Stimulated activated CD4-positive, alpha-beta T cell treated with anti-CD3 and anti-CD28 coated beads, Interleukin-12 subunit alpha, Interleukin-12 subunit beta, amount 100 ng/mL, for 24 hours (primary cell): ENCODE measurements around the gene BICRA.
"Not testable (repeated sequence)": the region's sequence is repeated elsewhere in the genome, so short reads cannot be mapped to it uniquely, and the experiment has no call there.

Experiments used
- DNase-seq, 2 experiments: peaks; one replicate each; pipeline ENCODE4 v3.0.0-alpha.2; 2020; ENCODE audit warnings: low read depth in 2 of 2

The BICRA gene

GRCh38 chr19:47663435-47663910 is 54.5 kb downstream of the BICRA start:
- DNase-seq: no peak

DNA sequence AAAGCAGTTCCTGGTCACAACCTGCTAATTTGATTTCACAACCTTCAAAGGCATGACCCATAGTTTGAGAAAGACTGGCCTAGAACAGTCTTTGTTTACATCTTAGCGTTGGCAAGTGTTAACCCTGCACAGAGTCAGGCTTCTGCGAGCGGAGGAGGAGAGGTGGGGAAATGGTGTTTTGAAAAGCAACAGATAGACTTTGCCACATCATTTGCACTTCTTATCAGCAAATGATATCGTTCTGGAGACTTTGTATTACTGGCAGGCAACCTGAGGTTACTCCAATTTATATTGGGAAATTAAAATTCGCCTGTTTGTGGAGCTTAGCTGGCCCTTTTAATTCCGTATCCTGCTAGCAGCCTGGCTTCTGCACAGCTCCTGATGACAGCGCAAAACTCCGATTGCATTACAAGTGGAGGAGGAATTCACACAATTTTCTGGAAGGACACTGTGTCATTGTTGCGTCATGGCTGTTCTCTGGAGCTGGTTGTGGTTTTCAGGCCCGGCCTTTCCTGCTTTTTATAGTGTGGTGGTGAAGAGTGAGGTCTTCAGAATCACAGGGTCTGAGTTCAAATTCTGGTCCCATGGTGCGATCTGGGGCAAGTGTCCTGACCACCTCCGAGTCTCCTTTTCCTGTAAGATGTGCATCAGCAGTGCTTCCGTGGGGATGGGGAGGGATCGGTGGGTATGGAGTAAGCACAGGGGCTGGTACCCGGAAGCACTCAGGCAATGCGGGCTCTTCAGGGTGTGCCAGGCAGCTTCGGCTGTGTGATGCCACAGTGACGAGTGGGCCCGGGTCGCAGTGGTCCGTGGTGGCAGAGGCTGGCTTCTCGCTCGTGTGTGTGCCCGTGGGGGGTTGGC is 55.2 kb downstream of the BICRA start:
- DNase-seq: no peak

GRCh38 chr19:47668556-47668955 is 59.6 kb downstream of the BICRA start:
- not testable (repeated sequence) for DNase-seq

DNA sequence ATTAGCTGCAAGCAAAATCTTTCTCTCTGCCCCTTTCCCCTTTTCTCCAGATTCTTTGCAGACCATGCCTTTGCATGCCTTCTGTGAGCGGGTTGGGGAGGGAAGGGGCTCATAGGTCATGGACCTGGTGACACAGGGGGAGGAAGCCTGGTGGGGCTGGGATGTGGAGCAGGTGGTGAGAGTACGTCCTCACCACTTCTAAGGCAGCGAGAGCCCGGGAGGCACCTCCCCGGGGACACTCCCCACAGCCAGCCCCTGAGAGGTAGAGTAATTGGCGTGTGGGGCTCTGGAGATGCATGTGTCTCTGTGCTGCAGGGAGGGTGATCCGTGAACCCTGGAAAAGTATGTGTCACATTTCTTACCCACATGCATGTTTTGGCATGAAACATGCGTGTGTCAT is 61.8 kb downstream of the BICRA start:
- no peak for DNase-seq

DNA sequence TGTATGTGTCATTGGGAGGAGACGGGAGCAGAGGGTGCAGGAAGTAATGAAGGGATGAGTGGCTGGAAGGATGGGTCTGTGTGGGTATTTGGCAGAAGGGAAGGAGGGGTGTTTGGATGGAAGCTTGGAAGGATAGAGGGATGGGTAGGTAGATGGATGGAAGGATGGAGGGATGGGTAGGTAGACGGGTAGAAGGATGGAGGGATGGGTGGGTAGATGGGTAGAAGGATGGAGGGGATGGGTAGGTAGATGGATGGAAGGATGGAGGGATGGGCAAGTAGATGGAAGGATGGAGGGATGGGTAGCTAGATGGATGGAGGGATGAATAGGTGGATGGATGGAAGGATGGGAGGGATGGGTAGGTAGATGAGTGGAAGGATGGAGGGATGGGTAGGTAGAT is 62.6 kb downstream of the BICRA start:
- no peak for DNase-seq

GRCh38 chr19:47673426-47673825 is 64.5 kb downstream of the BICRA start:
- DNase-seq: no peak

GRCh38 chr19:47674548-47674947 is 65.6 kb downstream of the BICRA start:
- DNase-seq: no peak

- no peak for DNase-seq
These were observed 66.3 kb downstream of the BICRA start for GRCh38 chr19:47675271-47675670.

DNA sequence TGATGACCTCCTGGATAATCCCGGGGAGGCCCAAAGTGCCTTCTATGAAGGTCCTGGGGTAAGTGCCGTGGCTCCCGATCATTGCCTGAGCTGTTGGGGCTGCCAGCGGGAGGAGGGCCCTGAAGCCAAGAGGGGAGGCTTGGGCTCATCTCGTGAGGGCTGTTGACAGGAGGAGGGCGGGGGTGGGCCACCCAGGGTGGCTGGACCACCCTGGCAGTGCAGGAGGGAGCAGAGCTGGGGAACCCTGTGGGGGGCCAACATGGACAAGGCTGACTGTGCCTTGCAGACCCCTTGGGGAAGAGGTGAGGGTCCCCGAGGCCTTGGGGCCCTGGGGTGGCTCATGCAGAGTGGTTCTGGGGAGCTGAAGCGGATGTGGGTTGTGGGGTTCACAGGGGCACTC is 66.9 kb downstream of the BICRA start:
- DNase-seq: no peak

- DNase-seq: no peak
These were observed 67.9 kb downstream of the BICRA start for GRCh38 chr19:47676811-47677210.

- DNase-seq: no peak
These were observed 70.4 kb downstream of the BICRA start for GRCh38 chr19:47679251-47679900.

DNA sequence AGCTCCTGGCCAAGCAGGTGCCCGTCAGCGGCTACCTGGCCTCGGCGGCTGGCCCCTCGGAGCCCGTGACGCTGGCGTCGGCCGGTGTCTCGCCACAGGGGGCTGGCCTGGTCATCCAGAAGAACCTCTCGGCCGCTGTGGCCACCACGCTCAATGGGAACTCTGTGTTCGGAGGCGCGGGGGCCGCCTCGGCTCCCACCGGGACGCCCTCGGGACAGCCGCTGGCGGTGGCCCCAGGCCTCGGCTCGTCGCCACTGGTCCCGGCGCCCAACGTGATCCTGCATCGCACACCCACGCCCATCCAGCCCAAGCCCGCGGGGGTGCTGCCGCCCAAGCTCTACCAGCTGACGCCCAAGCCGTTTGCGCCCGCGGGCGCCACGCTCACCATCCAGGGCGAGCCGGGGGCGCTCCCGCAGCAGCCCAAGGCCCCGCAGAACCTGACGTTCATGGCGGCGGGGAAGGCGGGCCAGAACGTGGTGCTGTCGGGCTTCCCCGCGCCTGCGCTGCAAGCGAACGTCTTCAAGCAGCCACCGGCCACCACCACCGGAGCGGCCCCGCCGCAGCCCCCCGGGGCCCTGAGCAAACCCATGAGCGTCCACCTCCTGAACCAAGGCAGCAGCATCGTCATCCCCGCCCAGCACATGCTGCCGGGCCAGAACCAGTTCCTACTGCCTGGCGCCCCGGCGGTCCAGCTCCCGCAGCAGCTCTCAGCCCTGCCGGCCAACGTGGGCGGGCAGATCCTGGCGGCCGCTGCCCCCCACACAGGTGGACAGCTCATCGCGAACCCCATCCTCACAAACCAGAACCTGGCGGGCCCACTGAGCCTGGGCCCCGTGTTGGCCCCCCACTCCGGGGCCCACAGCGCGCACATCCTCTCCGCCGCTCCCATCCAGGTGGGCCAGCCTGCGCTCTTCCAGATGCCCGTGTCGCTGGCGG is 71.3 kb downstream of the BICRA start:
- no peak for DNase-seq

DNA sequence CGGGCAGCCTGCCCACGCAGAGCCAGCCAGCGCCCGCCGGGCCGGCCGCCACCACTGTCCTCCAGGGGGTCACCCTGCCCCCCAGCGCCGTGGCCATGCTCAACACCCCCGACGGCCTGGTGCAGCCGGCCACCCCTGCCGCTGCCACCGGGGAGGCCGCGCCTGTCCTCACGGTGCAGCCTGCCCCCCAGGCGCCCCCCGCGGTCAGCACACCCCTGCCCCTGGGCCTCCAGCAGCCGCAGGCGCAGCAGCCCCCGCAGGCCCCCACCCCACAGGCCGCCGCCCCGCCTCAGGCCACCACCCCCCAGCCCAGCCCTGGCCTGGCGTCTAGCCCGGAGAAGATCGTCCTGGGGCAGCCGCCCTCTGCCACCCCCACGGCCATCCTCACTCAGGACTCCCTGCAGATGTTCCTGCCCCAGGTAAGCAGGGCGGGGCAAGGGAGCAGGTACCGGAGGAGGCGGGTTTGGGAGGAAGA is 72.0 kb downstream of the BICRA start:
- no peak for DNase-seq

DNA sequence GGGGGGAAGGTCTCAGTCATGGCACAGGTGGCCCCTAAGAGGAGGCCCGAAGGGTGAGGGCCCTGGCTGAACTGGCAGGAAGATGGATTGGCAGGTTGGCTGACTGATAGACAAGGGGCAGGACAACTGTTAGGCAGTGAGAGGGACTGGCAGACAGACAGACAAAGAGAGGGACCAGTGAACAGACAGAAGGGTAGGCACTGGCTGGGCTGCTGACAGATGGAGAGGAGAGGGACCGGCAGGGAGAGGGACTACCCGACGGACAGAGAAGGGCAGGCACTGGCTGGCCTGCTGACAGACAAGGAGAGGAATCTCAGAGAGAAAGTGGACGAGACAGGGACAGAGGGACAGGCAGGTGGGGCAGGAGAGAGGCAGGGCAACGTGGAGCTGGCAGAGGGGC is 72.5 kb downstream of the BICRA start:
- DNase-seq: no peak

DNA sequence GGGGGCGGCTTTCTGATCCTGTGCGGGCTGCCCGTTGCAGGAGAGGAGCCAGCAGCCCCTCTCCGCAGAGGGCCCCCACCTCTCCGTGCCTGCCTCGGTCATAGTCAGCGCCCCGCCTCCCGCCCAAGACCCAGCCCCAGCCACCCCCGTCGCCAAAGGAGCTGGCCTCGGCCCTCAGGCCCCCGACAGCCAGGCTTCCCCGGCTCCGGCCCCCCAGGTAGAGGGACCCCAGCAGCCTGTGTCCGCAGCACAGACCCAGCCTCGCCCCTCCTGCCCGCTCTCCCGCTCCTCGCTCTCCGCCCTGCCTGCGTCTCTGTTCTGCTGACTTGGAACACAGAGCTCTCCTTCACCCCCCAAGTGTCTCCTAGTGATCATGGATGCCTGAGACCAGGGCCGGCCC is 73.0 kb downstream of the BICRA start:
- DNase-seq: no peak

DNA sequence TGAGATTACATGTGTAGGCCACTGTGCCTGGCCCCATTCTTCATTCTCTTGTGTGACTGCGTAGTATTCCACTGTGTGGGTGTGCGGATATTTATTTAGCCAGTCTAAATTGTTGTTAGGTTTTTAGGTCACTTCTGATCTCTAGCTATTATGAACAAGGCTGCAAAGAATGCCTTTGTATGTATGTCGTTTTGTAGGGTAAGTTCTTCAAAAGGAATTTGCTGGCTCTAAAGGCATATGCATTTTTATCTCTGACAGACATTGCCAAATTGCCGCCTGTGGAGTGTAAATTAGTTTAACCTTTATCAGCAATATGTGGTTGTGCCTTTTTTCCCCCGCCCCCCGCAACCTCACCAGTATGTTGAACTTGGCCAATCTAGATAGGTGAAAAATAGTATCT is 74.0 kb downstream of the BICRA start:
- DNase-seq: no peak

GRCh38 chr19:47686679-47687450 is 77.9 kb downstream of the BICRA start:
- no peak for DNase-seq

DNA sequence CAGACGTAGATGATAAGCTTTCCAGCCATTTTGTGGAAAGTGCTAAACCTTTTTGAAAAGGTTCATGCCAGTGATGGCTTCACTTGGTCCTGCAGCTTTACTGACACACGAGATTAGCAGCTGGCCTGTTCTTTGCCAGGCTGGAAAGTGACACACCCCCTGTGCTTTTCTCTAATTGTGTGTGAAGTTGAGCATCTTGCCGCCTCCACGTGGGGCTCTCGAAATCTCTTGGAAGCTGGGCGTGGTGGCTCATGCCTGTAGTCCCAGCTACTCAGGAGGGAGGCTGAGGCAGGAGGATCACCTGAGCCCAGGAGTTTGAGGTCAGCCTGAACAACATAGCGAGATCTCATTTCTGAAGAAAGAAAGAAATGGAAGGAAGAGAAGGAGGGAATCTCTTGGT is 79.0 kb downstream of the BICRA start:
- no peak for DNase-seq

- no peak for DNase-seq
These were observed 82.2 kb downstream of the BICRA start for GRCh38 chr19:47691090-47691489.

- DNase-seq: no peak
These were observed 82.8 kb downstream of the BICRA start for GRCh38 chr19:47691782-47692181.

DNA sequence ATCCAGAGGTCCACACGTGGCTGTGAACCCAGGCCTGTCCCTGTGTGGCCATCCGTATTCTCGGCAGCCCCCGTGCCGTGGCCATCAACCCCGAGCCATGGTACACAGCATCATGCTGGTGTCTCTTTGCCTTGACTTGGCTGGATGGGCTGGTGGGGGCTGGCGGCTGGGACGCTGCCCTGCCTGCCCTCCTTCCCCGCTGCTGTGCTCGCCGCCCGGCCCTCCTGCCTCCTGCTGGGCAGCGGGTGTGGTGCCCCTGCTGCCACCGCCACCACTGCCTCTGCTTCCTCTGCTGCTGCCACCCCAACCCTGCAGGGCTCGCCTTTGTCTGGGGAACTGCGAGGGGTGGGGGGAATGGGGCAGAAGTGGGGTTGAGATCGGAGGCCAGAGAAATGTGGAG is 84.6 kb downstream of the BICRA start:
- no peak for DNase-seq
